ENCODE results near the gene P2RX6. TPM values are rescaled to one million over a fixed set of nuclear protein-coding genes. Genes with fewer than 3 reads are reported as not detected.

P2RX6 gene
- total and polyA plus RNA-seq, 2 of the 4 experiments (the other 2 are of a cell fraction): 0.90 to 1.6 TPM

DNA sequence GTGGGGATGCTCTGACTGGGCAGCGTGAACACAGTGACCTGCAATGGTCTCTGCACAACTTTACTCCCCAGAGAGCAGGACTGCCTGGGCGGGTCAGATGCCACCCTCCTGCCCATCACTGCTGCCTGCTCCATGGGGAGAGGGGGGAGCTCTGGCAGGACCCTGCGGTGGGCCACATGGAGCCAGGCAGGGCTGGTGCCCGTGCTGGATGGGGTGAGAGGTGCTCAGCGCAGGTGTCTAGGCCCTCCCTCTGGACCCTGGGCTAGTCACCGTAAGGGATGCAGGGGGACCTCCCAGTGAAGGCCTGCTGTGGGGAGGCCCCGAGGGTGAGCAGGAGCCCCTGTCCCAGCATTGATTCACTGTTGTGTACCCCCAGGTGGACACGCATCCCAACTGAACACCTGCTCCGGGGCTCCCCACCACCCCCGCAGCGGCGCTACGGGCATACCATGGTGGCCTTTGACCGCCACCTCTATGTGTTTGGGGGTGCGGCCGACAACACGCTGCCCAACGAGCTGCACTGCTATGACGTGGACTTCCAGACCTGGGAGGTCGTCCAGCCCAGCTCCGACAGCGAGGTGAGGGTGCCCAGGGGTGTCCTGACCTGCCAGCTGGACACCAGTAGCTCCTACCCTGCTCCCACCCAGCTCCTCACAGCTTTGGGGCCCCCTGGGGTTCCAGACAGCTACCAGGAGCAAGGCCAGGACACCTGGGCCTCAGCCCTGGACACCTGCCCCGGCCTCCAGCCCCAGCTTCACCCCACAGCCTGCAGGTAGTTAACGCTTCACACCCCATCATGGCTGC lies 23.5 kb upstream of the P2RX6 start:
- ATAC-seq (ENCODE audit: low read depth): no peak
- CTCF ChIA-PET: no interaction called here
- 100% methylated on average over 4 of the region's 24 CpGs; no CpG with 5 or more reads in 1 of the 2 experiments for WGBS, 2 experiments (ENCODE audit: extremely low coverage in 2 of 2, insufficient read length in 1 of 2)

More for the DNA sequence above, 23.5 kb upstream of the P2RX6 start:
- H3K23ac ChIP-seq (ENCODE audit: low read depth, low read length): no peak overlapping the region
- H3K4me2 ChIP-seq (ENCODE audit: low read depth, low read length): no peak overlapping the region
- H4K20me1 ChIP-seq (ENCODE audit: insufficient read depth, low read length): no peaks in the 10 kb centered on the region
- no peak overlapping the region for H3K4ac ChIP-seq (ENCODE audit: low read depth, low read length)
- H2AFZ ChIP-seq (replicated peaks; ENCODE audit: low read length, poor library complexity): no peak overlapping the region
- no peaks in the 10 kb centered on the region for H3K27me3 ChIP-seq (ENCODE audit: control insufficient read depth, insufficient read depth, low read length)
- in situ Hi-C loops (cut with MboI; ENCODE audit: low sequenced_read_pairs): no loop called here
- dilution Hi-C loops (cut with HindIII; ENCODE audit: low sequenced_read_pairs, unreplicated experiment): no loop called here
- H2AK9ac ChIP-seq (replicated peaks; ENCODE audit: low read depth, low read length, poor library complexity): peak overlapping the region; percentile 42
- no peaks in the 10 kb centered on the region for H3K4me1 ChIP-seq (ENCODE audit: control insufficient read depth, insufficient read depth, low read length)
- H4K5ac ChIP-seq (ENCODE audit: low read depth, low read length): no peak overlapping the region
- intact Hi-C loops (cut with micrococcal nuclease): no loop called here
- POLR2A ChIA-PET (ENCODE audit: unreplicated experiment): no interaction called here
- H2AK5ac ChIP-seq (ENCODE audit: low read depth, low read length): no peak overlapping the region
- no peak overlapping the region for H4K8ac ChIP-seq (ENCODE audit: low read depth in 2 of 2, low read length in 2 of 2)
- no peak overlapping the region for H3K18ac ChIP-seq (ENCODE audit: low read depth, low read length)
- BruUV-seq (replicated peaks): no TSS peak
- H2BK20ac ChIP-seq (ENCODE audit: low read depth, low read length): no peak overlapping the region
- no peak for DNase-seq
- no peak overlapping the region for H3K56ac ChIP-seq (ENCODE audit: extremely low read depth, insufficient read depth, low read length)
- no peaks in the 10 kb centered on the region for H3K9me3 ChIP-seq (ENCODE audit: control insufficient read depth, insufficient read depth, low read length)
- H2BK120ac ChIP-seq (ENCODE audit: low read depth, low read length): no peak overlapping the region
- no peak overlapping the region for H3K9ac ChIP-seq (ENCODE audit: low read depth, low read length)
- H2BK15ac ChIP-seq (ENCODE audit: low read depth, low read length): no peak overlapping the region
- no peak overlapping the region for H3K27ac ChIP-seq (ENCODE audit: insufficient read depth, low read length)
- no peak overlapping the region for H3K4me3 ChIP-seq (ENCODE audit: insufficient read depth, low read depth, low read length)
- H3K36me3 ChIP-seq (ENCODE audit: control insufficient read depth, insufficient read depth, low read length): peaks cover 61% of the 10 kb centered on the region
- 0 out of 4 replicates have a peak, but pooled peaks cover 0 to 7% of the 10 kb centered on the region in 2 experiments for H3K79me1 ChIP-seq (ENCODE audit: low read depth in 1 of 2, low read length in 2 of 2)
- no peaks in the 10 kb centered on the region for H3K9me1 ChIP-seq (ENCODE audit: insufficient read depth, low read length)
- H2BK5ac ChIP-seq (ENCODE audit: low read depth, low read length, poor library complexity, severe bottlenecking): no peak overlapping the region
- no peak overlapping the region for H4K91ac ChIP-seq (ENCODE audit: insufficient read depth, low read depth, low read length)
- TF ChIP-seq NFE2L2 (IDR thresholded peaks at IDR 0.05; ENCODE audit: low read depth, low read length) (no peak), SMC3 (IDR thresholded peaks at IDR 0.05; ENCODE audit: low read depth, low read length) (no peak), RCOR1 (IDR thresholded peaks at IDR 0.05; ENCODE audit: insufficient replicate concordance, low read length) (no peak), BHLHE40 (IDR thresholded peaks at IDR 0.05; ENCODE audit: low read depth, low read length) (no peak), MAFK (IDR thresholded peaks at IDR 0.05; ENCODE audit: low read depth, low read length) (no peak), CEBPB (IDR thresholded peaks at IDR 0.05; ENCODE audit: low read depth, low read length) (no peak), FOS (IDR thresholded peaks at IDR 0.05; ENCODE audit: low read depth, low read length) (no peak), MXI1 (IDR thresholded peaks at IDR 0.05; ENCODE audit: borderline replicate concordance, low read depth, low read length) (no peak), MAZ (IDR thresholded peaks at IDR 0.05; ENCODE audit: borderline replicate concordance, low read depth, low read length) (no peak), RAD21 (IDR thresholded peaks at IDR 0.05; ENCODE audit: low read length) (no peak), POLR2A (IDR thresholded peaks at IDR 0.05; ENCODE audit: low read depth, low read length) (no peak), CHD1 (IDR thresholded peaks at IDR 0.05; ENCODE audit: low read depth, low read length) (no peak), RFX5 (IDR thresholded peaks at IDR 0.05; ENCODE audit: low read depth, low read length) (no peak)
- TF ChIP-seq, protein P1, sequence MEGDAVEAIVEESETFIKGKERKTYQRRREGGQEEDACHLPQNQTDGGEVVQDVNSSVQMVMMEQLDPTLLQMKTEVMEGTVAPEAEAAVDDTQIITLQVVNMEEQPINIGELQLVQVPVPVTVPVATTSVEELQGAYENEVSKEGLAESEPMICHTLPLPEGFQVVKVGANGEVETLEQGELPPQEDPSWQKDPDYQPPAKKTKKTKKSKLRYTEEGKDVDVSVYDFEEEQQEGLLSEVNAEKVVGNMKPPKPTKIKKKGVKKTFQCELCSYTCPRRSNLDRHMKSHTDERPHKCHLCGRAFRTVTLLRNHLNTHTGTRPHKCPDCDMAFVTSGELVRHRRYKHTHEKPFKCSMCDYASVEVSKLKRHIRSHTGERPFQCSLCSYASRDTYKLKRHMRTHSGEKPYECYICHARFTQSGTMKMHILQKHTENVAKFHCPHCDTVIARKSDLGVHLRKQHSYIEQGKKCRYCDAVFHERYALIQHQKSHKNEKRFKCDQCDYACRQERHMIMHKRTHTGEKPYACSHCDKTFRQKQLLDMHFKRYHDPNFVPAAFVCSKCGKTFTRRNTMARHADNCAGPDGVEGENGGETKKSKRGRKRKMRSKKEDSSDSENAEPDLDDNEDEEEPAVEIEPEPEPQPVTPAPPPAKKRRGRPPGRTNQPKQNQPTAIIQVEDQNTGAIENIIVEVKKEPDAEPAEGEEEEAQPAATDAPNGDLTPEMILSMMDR (conservative IDR thresholded peaks at IDR 0.05; ENCODE audit: low read depth, low read length): no peak
- TF ChIP-seq, protein P2, sequence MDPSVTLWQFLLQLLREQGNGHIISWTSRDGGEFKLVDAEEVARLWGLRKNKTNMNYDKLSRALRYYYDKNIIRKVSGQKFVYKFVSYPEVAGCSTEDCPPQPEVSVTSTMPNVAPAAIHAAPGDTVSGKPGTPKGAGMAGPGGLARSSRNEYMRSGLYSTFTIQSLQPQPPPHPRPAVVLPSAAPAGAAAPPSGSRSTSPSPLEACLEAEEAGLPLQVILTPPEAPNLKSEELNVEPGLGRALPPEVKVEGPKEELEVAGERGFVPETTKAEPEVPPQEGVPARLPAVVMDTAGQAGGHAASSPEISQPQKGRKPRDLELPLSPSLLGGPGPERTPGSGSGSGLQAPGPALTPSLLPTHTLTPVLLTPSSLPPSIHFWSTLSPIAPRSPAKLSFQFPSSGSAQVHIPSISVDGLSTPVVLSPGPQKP (IDR thresholded peaks at IDR 0.05; ENCODE audit: borderline replicate concordance, low read depth, low read length): no peak
- TF ChIP-seq, protein P3, sequence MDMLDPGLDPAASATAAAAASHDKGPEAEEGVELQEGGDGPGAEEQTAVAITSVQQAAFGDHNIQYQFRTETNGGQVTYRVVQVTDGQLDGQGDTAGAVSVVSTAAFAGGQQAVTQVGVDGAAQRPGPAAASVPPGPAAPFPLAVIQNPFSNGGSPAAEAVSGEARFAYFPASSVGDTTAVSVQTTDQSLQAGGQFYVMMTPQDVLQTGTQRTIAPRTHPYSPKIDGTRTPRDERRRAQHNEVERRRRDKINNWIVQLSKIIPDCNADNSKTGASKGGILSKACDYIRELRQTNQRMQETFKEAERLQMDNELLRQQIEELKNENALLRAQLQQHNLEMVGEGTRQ (IDR thresholded peaks at IDR 0.05; ENCODE audit: low read depth, low read length): no peak
- no peak overlapping the region for H3K14ac ChIP-seq (replicated peaks; ENCODE audit: low read depth, low read length)
